ENCODE data around the gene TIAM2.
A peak's percentile ranks its signal among the peaks of the same experiment; 100 is the strongest.

TIAM2 gene

DNA sequence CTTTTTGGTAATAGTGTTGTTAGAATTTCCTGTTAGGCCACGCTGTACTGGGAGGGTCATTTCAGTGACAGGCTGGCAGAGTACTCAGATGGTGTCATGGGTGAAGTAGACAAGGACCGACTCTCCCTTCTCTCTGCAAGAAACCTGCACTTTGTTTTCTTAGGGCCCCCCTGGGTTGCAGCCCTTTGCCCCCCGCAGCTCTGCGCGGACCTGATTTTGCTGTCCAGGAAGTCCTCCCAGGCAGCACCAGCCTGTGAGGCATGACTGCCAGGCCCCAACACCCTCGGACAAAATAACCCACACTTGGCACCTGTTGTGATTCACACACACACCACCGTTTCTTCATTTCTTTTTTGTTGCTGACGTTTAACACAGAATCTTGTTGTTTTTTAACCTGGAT lies 246.9 kb downstream of the TIAM2 start:
- DNase-seq: no peak

DNA sequence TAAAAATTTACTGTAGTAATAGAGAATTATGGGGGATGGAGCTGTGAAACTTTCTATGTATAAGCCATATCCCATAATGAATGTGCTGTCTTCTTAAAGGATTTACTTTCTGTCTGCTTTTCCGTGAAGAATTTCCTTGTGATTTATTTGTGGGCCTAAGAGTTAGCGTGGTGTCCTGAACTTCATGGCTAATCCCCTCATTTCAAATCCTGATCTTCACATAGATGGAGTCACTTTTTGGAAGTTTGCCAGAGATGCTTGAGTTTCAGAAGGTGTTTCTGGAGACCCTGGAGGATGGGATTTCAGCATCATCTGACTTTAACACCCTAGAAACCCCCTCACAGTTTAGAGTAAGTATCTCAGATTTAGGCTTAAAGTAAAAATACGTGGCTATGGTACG lies 249.3 kb downstream of the TIAM2 start:
- peak in 1 of 2 experiments; percentile 20 for DNase-seq

DNA sequence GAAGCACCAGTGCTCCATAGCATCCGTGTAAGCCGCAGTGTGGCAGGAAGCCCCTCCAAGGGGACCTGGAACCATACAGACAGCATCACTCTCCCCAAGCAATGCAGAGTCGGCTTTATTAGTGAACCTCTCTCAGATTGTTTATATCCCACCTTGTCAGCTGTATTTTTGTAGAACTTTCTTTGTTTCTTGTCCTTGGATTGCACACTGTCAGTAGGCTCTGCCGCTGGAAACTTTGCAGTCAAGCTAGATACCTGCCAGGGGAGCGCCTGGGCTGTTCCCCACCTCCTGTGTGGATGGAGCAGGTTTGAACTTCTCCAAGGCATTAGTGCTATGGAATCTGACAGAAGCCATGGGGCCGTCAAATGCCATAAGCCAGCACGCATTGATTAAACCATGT lies 250.1 kb downstream of the TIAM2 start:
- DNase-seq: no peak

DNA sequence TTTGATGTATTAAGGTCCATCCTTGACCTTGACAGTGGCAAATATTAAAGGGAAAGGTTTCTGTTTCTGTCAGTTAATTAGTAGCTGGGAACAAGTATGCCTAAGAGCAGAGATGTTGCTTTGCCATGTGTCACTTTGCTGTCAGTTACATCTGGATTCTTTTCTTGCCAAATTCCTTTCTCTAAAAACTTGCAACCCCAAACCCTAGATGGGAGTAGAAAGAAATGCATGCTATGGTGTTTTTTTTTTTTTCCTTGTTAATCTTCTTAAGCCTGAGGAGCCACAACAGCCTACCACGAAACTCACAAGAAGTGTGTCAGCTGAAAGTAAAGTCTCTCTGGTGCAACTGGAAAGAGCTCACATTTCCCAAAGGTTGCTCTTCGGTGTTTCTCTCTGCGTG lies 250.7 kb downstream of the TIAM2 start:
- no peak for DNase-seq

GRCh38 chr6:155246825-155247224 lies 251.7 kb downstream of the TIAM2 start:
- no peak for DNase-seq

GRCh38 chr6:155247618-155248007 lies 252.5 kb downstream of the TIAM2 start:
- no peak for DNase-seq

DNA sequence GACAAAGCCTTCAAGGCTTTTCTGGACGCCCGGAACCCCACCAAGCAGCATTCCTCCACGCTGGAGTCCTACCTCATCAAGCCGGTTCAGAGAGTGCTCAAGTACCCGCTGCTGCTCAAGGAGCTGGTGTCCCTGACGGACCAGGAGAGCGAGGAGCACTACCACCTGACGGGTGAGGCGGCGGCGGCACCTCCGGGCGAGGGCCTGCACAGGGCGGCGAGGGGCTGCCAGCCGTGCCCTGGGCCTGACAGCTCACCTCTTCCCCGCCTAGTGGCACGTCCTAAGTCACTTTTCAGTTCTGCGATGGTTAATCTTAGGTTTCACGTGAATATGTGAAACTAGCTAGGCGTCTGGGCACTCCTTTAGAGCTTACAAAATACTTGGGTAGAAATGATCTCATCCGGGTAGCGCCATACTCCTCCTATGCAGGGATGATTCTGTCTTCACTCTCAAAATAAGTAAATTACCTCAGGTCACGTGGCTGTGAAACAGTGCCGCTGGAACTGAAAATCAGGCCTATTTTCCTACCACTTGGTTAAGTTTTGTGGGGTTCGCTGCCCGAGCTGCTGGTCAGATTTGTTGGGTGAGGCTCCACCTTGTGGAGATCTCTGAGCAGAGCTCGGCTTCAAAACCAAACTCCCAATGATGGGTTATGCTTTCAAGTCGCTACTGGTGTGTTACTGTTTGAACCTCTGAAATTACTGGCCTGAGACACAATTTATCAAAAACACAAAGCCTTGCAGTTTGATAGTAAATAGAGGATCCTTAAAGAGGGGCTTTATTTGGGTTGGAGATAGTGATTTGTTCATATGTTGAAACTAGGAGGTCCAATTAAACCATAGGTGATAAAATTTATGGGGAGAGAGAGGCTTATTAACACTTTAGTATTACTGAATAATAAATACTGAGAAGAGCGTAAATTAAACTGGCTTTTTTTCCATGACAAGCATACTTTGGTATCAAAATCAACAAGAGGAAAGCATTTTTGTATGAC lies 253.2 kb downstream of the TIAM2 start:
- DNase-seq: peak in 1 of 2 experiments; percentile 34

- no peak for DNase-seq
These were observed 255.7 kb downstream of the TIAM2 start for GRCh38 chr6:155250701-155251381.

- DNase-seq: no peak
These were observed 257.5 kb downstream of the TIAM2 start for GRCh38 chr6:155252581-155252980.

DNA sequence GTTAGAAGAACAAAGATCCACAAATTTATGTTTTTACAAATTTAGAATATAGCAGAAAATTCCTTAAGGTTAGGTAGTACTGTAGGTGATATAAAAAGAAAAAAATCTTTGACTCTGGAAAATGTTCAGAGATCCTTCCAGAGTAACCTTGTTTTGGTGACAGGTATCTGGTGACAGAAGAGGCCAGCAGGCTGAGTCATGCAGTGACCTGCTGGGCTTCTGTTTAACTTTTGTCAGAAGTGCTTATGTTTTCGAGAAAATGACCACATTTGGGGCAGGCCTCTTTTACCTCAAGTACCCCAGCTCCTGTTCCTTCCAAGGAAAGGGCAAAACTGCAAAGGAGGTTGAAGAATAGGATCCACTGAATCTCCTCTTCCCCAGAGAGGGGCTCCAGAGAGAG lies 258.2 kb downstream of the TIAM2 start:
- DNase-seq: no peak

DNA sequence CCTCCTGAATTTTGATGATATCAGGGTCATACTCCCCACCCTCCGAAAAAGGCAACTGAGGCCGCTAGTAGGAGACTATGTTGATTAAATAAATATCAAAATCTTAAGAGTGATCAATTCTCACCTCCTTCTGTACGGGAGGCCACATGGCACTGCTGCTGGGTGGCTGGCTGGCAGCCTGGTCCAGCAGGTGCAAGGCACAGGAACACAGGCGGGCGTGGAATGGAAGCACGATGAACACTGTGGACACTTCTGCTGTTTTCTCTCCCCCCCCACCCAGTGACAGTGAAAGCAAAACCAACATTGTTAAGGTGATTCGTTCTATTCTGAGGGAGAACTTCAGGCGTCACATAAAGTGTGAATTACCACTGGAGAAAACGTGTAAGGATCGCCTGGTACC lies 259.0 kb downstream of the TIAM2 start:
- DNase-seq: no peak

DNA sequence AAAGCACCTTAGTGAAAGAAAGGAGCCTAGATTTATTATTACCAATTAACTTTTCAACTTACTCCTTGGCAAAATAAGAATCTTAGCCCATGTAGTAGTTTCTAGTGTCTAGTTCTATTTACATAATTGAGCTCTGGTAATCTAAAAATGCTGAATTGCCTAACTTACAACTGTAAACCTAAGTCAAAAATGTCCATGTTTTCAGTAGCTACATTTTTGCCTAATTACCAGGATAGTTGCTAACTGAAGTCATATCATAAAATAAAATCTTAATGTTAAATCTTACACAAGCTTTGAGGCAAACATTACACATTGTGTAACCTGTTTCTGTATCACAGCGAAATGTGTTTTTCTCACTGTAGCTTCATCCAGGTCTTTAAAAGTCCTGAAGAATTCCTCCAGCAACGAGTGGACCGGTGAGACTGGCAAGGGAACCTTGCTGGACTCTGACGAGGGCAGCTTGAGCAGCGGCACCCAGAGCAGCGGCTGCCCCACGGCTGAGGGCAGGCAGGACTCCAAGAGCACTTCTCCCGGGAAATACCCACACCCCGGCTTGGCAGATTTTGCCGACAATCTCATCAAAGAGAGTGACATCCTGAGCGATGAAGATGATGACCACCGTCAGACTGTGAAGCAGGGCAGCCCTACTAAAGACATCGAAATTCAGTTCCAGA lies 261.1 kb downstream of the TIAM2 start:
- no peak for DNase-seq

GRCh38 chr6:155257796-155258195 lies 262.7 kb downstream of the TIAM2 start:
- no peak for DNase-seq

DNA sequence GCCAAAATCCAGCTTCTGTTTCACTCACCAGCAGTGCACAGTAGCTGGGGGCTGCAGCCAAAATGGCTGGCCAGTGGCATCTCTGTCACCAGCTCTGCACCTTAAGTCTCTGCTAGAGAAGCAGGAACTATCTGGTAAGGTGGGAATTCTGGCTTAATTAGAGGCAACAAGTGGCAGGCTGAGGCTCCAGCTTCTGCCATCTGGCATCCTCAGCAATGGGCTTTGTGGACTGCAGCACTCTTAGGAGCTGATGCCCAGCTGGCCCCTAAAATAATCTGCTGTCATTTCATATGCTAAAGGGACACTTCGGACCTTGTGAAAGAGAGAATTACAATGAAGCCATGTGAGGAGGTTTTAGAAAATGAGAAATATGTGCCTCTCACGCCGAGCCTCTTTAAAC lies 264.1 kb downstream of the TIAM2 start:
- peak; percentile 95 to 99 for DNase-seq

- no peak for DNase-seq
These were observed 264.8 kb downstream of the TIAM2 start for GRCh38 chr6:155259897-155260296.

GRCh38 chr6:155260686-155261085 lies 265.6 kb downstream of the TIAM2 start:
- DNase-seq: peak in 1 of 2 experiments; percentile 27

GRCh38 chr6:155261111-155261900 lies 266.2 kb downstream of the TIAM2 start:
- DNase-seq: no peak

DNA sequence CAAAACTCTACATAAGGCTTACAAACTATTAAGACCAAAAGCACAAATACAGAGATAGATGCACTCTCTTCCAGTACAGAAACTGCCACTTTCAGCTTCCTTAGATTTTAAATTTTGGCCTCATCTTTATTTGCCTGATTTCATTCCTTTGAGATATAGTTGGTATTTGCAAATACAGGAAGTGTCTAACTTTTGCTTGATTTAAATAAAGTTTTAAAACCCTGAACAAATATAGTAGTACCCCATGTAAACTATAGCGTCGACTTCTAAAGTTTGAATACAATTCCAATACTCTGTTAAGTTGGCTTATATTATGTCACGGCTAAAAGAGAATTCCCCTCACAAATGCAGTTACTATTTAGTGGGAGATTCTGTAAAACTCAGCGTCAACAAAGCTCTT lies 267.5 kb downstream of the TIAM2 start:
- no peak for DNase-seq

DNA sequence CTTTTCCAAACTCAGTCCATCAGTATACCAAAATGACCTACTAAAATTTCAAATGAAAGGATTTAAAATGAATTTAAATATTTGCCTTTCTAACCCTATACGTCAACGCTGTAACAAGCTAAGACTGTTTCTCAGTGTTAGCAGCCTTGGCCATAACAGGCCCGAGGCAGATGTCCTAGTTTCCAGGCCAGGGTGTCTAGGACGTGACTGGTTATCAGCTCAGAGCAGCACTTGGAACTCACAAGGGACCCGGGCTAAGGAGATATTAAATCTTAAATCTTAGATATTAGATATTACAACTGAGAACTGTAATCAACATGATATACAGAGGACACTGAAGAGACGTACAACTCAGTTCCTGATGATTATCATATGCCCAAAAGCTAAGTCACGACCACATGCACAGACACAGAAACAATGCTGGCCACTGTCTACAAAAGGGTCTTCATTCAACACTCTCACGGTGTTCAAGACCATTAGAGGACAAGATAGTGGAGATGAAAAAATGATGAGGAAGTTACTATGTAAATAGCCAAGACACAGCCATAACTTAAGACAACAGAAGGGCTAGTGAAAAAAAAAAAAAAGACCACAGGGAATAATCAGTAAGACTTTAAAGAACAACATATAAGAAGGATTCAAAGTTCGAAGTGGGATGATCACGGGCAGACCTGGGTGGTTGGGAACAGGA lies 268.4 kb downstream of the TIAM2 start, which contains the start of gene CLDN20:
Gene CLDN20 (plus strand): TSS at position 641 of the 691 bp plus-strand sequence. CDS start 11,707 bp downstream, outside the sequence.
- DNase-seq: no peak

DNA sequence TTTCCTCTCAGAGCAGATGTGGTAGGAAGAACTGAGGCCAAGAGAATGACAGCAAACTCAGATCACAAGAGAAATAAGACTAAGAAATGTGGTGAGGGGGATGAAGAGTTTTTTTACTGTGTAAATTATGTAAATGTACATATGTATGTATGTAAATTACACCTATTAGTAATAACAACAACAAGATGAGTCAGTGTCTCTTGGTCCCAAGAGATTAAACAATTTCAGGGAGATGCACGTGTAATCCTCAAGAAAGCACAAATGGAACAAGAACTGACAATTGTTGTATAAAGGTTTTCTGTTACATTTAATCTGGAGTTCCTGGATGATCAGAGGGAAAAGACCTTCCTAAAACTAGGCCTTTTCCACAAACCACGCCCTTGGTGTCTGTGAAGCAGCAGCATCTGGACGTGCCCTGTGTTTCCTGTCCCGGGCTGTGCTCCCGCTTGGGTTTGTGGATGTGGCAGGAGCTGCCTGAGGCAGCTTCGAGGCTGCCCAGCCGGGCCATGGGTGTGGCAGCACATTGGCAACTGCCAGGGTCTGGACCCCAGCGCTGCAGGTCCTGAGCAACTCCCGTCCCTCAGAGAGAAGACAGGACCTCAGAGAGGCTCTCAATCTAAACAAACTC lies 269.7 kb downstream of the TIAM2 start:
- DNase-seq: no peak

DNA sequence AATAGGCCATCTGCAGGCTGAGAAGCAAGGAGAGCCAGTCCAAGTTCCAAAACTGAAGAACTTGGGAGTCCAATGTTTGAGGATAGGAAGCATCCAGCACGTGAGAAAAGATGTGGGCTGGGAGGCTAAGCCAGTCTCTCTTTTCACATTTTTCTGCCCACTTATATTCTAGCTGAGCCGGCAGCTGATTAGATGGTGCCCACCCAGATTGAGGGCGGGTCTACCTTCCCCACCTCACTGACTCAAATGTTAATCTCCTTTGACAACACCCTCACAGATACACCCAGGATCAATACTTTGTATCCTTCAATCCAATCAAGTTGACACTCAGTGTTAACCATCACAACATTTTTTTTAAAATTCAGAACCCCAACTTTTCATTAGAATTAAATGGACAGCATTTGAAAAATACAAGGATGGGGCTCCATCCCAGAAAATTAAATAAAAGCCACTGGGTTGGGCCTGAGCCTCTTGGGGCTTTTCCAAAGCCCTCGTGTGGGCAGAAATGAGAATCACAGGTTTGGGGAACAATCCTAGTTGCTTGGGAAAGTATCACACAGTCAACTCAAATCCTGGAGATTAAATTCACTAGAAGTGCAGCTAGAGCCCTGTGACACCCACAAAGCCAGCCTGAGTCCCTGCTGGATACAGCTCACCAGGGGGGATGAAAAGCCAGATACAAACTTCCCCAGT lies 270.9 kb downstream of the TIAM2 start:
- DNase-seq: no peak
